ENCODE results near the gene CNPY1. TPM values are rescaled to one million over a fixed set of nuclear protein-coding genes. Genes with fewer than 3 reads are reported as not detected.

Gene CNPY1
- polyA plus RNA-seq, 1 donor from 2014 or later: 0.36 TPM

- no peak for TF ChIP-seq REST (IDR thresholded peaks at IDR 0.05; ENCODE audit: borderline replicate concordance)
- TF ChIP-seq MXI1 (conservative IDR thresholded peaks at IDR 0.05; ENCODE audit: poor library complexity, severe bottlenecking): no peak
These were observed 1.0 kb downstream of the CNPY1 start (continued) for GRCh38 chr7:155545348-155545747.

GRCh38 chr7:155544485-155544884 lies 1.9 kb downstream of the CNPY1 start:
- H3K9me3 ChIP-seq (ENCODE audit: low read length): no peaks in the 10 kb centered on the region
- H3F3A ChIP-seq (ENCODE audit: insufficient read depth, low read length, poor library complexity, severe bottlenecking): no peaks in the 10 kb centered on the region
- no peak overlapping the region for H3K4me2 ChIP-seq (ENCODE audit: low read length)
- no peaks in the 10 kb centered on the region for H3K9me2 ChIP-seq (ENCODE audit: insufficient read depth, low read length)
- no peaks in the 10 kb centered on the region for H4K20me1 ChIP-seq (ENCODE audit: insufficient read depth)
- H3K36me3 ChIP-seq (ENCODE audit: insufficient read depth, low read length): no peaks in the 10 kb centered on the region
- H2AFZ ChIP-seq (ENCODE audit: low read depth, low read length): no peak overlapping the region
- no peak overlapping the region for H3K4me3 ChIP-seq (ENCODE audit: low read length)
- no peaks in the 10 kb centered on the region for H3K27me3 ChIP-seq (ENCODE audit: insufficient read depth, low read depth, low read length)
- TF ChIP-seq SMC3 (conservative IDR thresholded peaks at IDR 0.05; ENCODE audit: poor library complexity) (no peak), TAF1 (IDR thresholded peaks at IDR 0.05; ENCODE audit: low read depth) (no peak), MXI1 (conservative IDR thresholded peaks at IDR 0.05; ENCODE audit: poor library complexity, severe bottlenecking) (no peak), CTCF (IDR thresholded peaks at IDR 0.05; ENCODE audit: poor library complexity, severe bottlenecking) (no peak), RAD21 (conservative IDR thresholded peaks at IDR 0.05) (no peak), POLR2AphosphoS5 (IDR thresholded peaks at IDR 0.05) (no peak), REST (IDR thresholded peaks at IDR 0.05; ENCODE audit: borderline replicate concordance) (no peak), EZH2 (IDR thresholded peaks at IDR 0.05; ENCODE audit: borderline replicate concordance, insufficient read depth, low read length, poor library complexity, severe bottlenecking) (no peak), EP300 (conservative IDR thresholded peaks at IDR 0.05; ENCODE audit: poor library complexity, severe bottlenecking) (no peak)
- H3K9ac ChIP-seq (ENCODE audit: low read length): no peak overlapping the region
- H3K79me2 ChIP-seq (replicated peaks; ENCODE audit: insufficient read depth, low read length): no peaks in the 10 kb centered on the region
- no peak overlapping the region for H3K27ac ChIP-seq (ENCODE audit: low read length)
